Femur (tissue), 1 donor: ENCODE measurements around the gene BORCS5.
A peak's percentile ranks its signal among the peaks of the same experiment; 100 is the strongest.
"Not testable (repeated sequence)": the region's sequence is repeated elsewhere in the genome, so short reads cannot be mapped to it uniquely, and the experiment has no call there.

Source experiments
- DNase-seq: peaks from one replicate; pipeline ENCODE4 v3.0.0-alpha.2; 2017

The BORCS5 gene

DNA sequence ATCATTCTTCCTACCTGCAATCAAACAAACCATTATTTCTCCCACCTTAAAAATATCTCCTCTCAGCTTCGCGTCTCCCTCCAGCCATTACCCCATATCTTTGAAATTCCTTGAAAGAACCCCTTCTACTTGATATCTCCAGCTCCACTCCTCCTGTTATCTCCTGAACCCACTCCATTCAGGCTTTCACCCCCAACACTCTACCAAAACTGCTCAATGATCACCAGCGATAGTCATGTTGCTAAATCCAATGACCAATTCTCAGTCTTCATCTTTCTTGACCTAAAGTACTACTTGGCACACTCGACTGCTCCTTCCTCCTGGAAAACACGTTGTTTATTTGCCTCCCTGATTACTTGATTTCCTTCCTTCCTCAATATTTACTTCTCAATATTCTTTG, 135.7 kb downstream of the BORCS5 start:
- DNase-seq = no peak

GRCh38 chr12:12495536-12495935, 138.7 kb downstream of the BORCS5 start:
- DNase-seq = no peak

GRCh38 chr12:12498210-12498609, 141.3 kb downstream of the BORCS5 start:
- DNase-seq = no peak

- DNase-seq = no peak
These were observed 143.2 kb downstream of the BORCS5 start for GRCh38 chr12:12499909-12500604.

DNA sequence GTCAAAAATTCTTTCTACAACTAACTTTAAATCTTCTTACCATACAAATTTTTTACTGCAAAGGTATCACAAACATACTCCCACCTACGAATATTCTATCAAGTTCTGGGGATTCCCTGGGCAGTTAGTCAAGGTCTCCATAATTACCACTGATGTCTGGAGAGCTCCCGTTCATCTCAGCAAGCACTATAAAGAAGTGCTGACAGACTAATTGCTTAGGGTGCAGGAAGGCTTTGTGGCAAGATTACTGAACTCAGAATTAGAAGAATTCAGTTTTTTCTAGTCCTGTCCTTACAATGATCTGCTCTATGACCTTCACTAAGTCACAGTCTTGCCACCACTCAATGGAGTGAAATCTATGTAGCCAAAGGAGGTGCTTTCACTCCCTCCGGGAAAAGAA, 144.2 kb downstream of the BORCS5 start:
- DNase-seq = no peak

GRCh38 chr12:12502130-12502814, 145.4 kb downstream of the BORCS5 start:
- DNase-seq = not testable (repeated sequence)

DNA sequence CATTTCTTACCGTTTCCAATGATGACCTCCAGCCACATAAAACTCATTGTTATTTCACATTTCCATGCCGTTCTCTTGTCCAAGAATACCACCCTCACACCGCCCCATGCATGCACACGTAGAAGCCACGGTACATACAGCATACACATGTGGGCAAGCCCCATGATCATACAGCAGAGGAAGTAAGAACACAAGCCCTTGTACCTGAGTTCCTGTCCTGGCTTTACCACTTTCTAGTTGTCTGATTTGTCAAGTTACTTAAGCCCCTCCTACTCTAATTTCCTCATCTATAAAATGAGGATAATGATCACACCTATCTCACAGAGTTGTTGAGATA, 145.9 kb downstream of the BORCS5 start:
- no peak for DNase-seq

DNA sequence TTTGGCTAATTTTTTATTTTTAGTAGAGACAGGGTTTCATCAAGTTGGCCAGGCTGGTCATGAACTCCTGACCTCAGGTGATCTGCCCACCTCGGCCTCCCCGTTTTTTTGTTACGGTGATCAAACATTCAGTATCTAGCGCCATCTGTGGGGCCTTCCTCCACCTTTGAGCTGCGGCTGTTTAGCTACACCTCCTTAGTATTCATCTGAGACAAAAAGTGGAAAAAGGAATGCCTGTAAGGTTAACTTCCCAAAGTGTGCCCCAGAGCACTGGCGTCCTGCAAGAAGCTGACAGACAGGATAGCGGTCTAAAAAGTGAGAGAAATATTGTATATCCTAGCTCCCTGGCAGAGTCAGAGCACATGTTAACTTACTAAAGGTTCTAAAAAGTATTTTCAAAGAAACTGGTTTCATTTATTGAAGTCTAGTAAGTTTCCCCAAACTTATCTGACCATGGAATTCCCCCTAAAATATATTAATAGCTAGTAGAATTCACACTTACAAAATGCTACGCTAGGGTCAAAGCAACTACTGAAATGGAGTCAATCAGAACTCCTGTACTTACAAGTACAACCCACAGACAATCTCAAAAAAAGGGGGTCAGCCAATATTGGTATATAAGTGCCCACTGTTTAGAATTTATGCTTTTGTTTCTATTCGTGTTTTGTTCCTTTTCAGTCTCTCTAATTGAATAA, 146.7 kb downstream of the BORCS5 start:
- no peak for DNase-seq

DNA sequence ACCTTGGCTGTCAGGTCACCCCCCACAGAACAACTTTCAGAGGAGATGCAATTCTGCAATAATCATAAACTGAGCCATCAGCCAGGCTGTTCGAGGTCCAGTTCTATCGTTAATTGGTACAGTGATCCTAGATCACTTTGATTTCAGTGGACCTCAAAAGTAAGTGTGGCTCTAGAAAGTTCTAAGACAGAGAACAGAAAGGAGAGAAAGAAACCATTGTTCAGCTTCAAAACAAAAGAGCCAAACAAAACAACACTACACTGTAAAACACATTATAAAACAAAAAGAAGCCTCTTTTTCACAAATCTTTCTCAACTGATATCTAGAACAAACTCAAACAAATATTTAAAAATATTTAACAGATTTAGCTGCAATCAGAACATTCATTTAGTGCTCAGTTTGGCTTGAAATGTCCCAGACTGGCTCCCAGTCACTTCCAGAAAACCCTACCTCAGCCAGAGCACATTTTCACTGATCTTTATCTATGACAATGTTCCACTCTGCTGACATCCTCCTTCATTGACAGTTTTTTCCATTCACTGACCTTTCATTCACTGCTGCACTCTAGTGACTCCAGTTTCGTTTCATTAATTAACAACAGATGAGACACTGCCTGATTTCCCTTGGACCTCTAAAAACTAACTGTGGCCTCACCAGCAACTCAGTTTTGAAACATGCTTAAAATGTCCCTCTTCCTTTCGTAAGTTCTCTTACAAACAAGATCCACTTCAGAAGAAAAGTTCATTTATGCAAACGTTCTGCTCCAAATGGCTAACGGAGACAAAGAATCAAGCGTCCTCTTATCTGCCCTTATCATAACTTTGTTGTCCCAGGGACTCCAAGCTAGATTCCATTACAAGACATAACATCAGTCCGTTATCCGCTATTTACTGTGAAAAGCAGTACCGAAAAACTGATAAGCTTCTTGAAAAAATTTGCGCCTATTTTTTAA, 148.9 kb downstream of the BORCS5 start:
- DNase-seq = peak; percentile 34

- DNase-seq = peak; percentile 79
These were observed 149.6 kb downstream of the BORCS5 start for GRCh38 chr12:12506496-12506890.

GRCh38 chr12:12507121-12507520, 150.2 kb downstream of the BORCS5 start:
- no peak for DNase-seq

- no peak for DNase-seq
These were observed 151.7 kb downstream of the BORCS5 start for GRCh38 chr12:12508612-12509011.

GRCh38 chr12:12510141-12510540, 153.3 kb downstream of the BORCS5 start:
- no peak for DNase-seq

- DNase-seq = no peak
These were observed 153.7 kb downstream of the BORCS5 start for GRCh38 chr12:12510551-12510950.

- no peak for DNase-seq
These were observed 154.3 kb downstream of the BORCS5 start for GRCh38 chr12:12511021-12511783.

DNA sequence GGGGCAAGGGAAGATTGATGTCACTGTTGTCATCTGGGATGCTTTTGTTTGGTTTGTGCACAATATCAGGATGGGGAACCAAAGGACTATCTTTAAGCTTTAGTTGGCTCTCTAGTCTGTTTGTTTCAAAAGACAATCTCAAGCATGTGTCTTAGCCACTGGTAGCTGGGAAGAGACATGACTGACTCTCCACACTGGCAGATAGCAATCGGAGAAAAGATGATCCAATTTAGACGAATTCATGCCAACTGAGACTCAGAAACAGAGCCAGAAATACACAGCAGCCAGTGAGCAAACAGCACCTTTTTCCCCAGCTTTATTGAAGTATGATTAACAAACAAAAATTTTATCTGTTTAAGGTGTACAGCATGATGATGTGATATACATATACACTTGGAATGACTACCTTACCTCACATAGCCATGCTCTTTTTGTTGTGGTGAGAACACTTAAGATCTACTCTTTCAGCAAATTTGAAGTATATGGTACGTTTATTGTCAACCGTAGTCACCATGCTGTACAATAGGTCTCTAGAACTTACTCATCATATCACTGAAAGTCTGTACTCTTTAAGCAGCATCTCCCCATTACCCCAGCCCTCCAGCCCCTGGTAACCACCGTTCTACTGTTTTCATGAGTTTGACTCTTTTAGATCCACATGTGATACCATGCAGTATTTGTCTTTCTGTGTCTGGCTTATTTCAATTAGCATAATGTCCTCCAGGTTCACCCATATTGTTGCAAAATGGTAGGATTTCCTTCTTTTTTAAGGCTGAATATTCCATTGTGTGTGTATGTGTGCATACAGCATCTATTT, 155.2 kb downstream of the BORCS5 start:
- no peak for DNase-seq

DNA sequence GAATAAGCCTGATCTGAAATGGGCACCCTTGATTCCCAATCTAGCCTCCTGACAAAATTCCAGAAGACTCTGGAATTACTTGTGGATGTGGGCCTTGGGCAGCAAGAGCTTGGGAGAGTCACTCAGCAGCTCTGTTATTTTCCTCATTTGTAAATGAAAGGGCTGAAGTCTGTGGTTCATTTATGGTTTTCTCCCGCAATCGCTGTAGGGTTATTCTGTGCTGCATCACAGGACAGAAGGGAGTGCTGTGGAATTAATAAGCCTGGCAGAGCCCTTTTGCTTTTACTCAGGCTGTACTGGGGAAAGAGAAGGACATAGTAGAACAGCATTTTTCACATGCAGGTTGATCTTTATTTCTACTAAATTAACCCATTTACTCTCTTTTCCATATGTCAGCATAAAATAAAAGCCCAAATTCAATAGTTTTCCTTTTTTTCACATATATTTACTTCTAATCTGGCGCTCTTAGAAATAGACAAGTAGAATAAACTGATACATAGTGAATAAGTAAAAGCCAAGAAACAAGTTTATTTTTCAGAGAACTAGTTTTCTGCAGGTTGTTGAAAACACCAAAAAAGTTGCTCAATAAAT, 156.6 kb downstream of the BORCS5 start:
- no peak for DNase-seq

DNA sequence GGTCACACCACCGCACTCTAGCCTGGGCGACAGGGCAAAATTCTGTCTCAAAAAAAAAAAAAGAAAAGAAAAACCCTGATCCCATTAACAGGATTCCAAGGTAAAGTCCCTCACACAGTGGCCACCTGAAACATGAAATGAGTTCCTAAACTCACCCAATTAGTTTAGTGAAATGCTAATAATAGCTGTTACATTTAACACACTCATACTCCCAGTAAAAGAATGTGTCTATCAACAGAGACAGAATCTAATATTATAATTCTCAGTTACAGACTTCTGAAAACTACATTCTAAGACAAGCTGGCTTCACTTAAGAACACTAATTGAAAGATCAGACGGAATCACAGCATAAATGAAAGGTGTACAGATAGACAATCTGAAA, 161.6 kb downstream of the BORCS5 start:
- DNase-seq = no peak

GRCh38 chr12:12518919-12519318, 162.0 kb downstream of the BORCS5 start:
- DNase-seq = no peak
